Suppressor macrophage (primary cell): ENCODE data around the gene CRACR2A.

Experiments
- DNase-seq, 4 experiments: peaks; one replicate each; pipeline ENCODE4 v3.0.0-alpha.2; 2020 to 2022

CRACR2A gene

DNA sequence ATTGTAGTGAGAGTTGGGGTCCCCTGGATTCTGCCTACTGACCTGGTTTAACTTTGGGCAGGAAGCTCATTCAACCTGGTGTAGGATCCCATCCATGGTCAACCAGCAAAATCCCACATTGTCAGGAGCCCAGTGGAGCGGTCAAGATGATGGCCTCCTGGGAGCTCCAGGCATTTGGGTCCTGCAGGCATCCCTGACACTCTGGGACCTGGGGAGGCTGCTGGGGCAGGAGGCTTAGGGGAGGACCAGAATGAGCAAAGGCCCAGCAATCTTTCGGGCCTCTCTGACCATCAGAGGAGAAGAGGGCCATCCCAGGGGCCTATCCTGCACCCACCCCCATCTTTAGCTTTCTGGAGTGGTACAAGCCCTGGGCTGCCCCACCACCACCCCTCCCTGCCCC, 157.9 kb downstream of the CRACR2A start:
- no peak for DNase-seq

DNA sequence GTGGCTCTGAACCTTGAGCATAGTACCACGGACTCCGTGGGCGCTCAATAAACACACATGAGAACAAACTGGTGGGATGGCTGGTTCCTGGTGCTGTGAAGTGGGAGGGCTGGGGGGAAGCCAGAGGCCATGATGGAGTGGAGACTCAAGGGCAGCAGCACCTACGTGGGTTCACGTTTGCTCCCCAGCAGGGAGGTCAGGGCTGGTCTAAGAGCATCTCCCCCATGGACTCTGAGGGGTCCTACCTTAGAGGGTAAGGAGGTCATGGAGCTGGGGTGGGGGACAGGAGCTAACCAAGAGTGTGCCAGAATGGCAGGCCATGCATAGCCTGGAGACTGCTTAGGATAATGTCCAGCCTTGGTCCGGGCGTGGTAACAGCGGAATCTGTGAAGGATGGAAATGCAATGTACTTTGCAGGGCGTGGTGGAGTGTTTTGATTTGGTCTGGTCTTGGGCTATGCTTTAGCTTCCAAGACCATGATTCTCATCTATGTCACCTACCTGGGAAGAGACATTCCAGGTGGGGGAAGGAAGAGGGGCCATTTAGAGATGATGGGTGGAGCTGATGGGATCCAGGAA, 158.9 kb downstream of the CRACR2A start:
- DNase-seq: no peak

- DNase-seq: no peak
Observed at GRCh38 chr12:3592856-3593625, 159.9 kb downstream of the CRACR2A start.

DNA sequence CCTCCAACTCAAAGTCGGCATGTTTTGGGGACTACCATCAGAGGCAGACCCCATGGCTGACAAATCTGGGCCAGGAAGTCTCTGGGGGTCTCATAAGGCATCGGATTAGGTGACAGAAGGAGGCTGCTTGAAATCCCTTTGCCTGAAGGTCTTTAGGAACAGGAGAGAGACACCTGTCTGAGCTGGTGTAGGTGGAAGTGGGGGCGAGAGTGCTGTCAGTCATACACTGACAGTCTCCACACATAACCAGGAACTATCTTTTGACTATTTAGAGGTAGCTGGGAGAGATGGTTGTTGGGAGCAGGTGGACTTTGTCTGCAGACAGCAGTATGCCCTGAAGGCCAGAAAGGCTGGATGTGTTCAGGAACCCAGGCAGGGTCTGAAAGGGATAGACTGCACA, 163.2 kb downstream of the CRACR2A start:
- no peak for DNase-seq

DNA sequence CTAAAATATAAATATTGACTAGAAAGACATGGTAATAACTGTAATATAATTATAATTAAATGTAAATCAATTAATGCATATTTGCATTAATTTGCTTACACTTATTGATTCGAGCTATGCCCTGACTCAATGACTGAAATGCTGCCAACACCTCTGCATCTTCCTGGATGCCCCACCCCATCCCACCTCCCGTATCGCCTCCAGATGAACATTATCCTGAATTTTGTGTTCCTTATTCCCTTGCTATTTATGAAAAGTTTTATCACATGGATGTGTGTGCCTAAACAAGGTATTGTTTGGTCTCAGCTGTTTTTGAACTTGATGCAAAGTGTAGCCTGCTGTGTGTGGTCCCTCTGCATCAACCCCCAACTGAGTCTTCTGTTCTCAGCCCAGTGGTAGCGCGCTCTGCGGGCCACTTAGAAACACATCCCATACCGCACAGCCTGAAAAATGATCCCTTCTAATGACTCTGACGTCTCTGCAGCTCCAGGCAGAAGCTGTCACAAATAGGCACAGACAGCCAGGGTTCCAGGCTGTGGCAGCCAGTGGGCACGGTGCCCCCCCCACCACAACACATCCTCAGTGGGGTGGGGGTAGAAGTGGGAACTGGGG, 165.4 kb downstream of the CRACR2A start:
- no peak for DNase-seq

- no peak for DNase-seq
Observed at GRCh38 chr12:3583656-3584334, 169.1 kb downstream of the CRACR2A start.

- DNase-seq: no peak
Observed at GRCh38 chr12:3580094-3580749, 172.7 kb downstream of the CRACR2A start.

DNA sequence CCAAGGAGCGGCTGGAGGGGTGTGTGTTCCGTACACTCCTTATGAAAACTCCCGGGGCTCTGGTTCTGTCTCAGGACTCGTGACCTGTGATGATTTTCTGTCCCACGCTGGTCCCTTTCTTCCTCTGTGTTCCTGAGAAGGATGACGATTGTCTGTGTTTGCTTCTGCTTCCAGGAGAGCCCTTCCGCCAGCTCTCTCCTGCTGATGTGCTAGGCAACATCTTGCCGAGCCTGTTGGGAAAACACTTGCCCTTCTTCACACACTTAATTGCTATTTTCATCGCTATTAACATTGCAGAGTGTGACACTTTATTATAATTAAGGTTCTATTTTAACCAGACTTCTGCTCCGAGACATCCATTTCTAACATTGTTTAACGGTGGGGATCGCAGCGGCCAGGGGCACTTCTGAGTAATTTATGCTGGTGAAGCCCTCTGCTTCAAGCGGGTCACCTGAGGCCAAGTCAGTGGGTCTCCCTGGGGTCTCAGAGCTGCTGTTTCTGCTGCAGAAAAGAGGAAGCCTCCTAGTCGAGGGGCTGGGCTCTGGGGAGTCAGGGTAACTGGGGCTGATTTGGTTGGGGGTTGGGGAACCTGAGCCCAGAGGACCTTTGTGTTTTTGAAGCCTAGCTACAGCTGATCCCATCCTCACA, 173.3 kb downstream of the CRACR2A start:
- no peak for DNase-seq

DNA sequence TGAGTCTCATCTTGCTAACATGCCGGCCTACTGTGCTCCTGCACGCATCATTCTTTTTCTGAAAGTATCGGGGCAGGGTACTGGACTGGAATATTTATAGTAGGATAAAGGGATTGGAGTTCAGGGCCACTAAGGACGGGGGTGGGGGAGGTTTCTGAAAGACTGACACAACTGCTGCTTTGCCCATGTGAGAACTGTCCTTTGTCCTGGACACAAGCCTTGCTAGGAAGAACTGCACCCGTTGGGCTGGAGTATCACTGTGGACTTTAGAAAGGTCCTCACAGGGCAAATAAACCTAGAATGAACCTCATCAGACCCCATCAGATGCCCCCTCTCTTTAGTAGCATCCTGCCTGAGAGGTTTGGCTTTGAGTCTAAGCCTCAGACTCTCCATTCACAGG, 174.4 kb downstream of the CRACR2A start:
- no peak for DNase-seq

DNA sequence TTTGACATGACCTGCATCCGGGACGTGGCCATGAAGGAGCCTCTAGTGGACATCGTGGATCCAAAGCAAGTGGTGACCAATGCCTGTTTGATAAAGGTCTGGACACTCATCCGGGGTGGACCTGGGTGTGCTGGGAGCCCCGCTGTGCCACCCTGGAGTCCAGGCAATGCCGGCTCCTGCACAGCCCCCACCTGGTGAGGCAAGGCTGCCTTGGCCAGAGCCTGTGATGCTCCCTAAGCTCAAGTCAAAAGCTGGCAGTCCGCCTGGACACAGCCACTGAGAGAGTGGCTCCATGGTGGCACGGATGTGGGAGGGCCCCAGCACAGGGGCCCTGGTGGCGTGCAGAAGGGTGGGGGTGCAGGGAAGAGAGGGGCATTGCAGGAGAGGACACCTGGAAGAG, 176.0 kb downstream of the CRACR2A start:
- DNase-seq: no peak

- DNase-seq: no peak
Observed at GRCh38 chr12:3574986-3575385, 177.9 kb downstream of the CRACR2A start.

DNA sequence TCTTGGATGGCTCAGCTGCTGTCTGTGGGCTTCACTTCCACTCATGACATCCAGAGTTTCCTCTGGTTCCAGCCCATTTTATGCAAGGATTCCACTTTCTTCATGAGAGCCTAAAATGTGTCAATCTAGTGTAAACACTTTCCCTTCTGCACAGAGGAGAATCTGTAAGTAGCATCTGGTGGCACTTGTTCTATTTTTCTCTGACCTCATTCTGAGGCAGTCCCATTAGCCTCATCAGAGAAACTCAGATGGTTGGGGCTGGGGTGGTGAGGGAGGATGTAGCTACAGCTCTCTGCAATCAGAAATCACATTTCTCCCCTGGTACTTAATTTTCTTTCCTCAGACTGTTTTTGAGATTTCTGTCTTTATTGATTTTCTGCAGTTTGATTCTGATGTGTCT, 180.3 kb downstream of the CRACR2A start:
- no peak for DNase-seq

DNA sequence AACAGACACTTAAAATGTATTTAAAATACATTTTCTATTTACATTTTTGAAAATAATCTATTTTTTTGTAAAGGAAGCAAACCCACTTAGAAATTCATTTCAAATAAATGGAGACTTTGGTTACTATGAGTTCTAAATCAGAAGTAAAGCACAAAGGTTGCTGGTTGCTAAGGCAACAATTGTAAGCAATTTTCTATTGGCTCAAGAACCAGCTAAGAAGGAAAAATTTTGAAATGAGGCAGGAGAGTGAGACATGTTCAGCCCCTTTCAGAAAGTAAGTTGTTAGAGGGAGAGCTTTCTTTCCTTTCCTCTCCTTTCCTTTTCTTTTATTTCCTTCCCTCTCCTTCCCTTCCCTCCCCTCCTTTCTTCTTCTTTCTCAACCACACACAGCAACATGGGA, 181.2 kb downstream of the CRACR2A start:
- DNase-seq: no peak

DNA sequence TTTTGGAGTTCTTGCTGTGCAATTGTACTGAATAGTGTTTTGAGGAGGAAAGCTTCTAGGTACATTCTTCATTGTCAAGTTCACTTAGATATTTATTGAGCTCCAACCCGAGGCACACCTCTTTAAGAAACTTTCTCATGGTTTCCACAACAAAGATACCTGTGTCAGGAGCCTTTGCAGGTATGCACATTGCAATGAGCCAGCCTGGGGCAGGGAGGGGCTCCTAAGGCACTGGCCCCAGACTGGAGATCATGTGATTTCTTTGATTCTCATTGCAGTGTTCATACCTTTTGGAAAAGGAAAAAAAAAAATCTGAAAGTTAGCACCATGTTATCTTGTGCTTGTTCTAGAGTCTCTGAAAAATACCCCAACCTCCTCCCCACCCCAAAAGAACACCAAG, 181.6 kb downstream of the CRACR2A start:
- no peak for DNase-seq

- DNase-seq: no peak
Observed at GRCh38 chr12:3568695-3569094, 184.2 kb downstream of the CRACR2A start.

GRCh38 chr12:3565985-3566384, 186.9 kb downstream of the CRACR2A start:
- DNase-seq: no peak
